Mesothelial cell of epicardium (in vitro differentiated cells): ENCODE measurements around the gene PSMA5. TPM values are rescaled to one million over a fixed set of nuclear protein-coding genes. Genes with fewer than 3 reads are reported as not detected.

Experiments used
- DNase-seq, 2 experiments: peaks; one replicate each; pipeline ENCODE4 v3.0.0; 2021; ENCODE audit warnings: low spot score in 2 of 2; ENCODE audit not compliant: unreplicated experiment in 2 of 2
- H3K27ac Mint-ChIP-seq: 2 replicates; pipeline ENCODE4 v1.8.0; 2021; ENCODE audit warnings: mixed read lengths
- H3K27me3 Mint-ChIP-seq: 2 replicates; pipeline ENCODE4 v1.8.0; 2021; ENCODE audit warnings: low read depth, mixed read lengths
- H3K36me3 Mint-ChIP-seq: 2 replicates; pipeline ENCODE4 v1.8.0; 2021; ENCODE audit warnings: mixed read lengths
- H3K4me1 Mint-ChIP-seq: 2 replicates; pipeline ENCODE4 v1.8.0; 2021; ENCODE audit warnings: mixed read lengths
- H3K4me3 Mint-ChIP-seq: 2 replicates; pipeline ENCODE4 v1.8.0; 2021; ENCODE audit warnings: mild to moderate bottlenecking, moderate library complexity, mixed read lengths
- H3K9me3 Mint-ChIP-seq: 2 replicates; pipeline ENCODE4 v1.8.0; 2021; ENCODE audit warnings: mixed read lengths
- total RNA-seq: library from RNA; stranded (reverse); gene quantifications from 3 replicates; pipeline ENCODE4 v1.2.1, GENCODE V29; 2021
- TF ChIP-seq, protein P1 (sequence below): fragments of 200-600 bp; sonication (generic); IDR thresholded peaks from one replicate; pipeline ENCODE4 v1.5.0; 2021; ENCODE audit warnings: antibody characterized with exemption; ENCODE audit not compliant: unreplicated experiment

The PSMA5 gene
- total RNA-seq, 1 donor from 2014 or later = 69.7 TPM

DNA sequence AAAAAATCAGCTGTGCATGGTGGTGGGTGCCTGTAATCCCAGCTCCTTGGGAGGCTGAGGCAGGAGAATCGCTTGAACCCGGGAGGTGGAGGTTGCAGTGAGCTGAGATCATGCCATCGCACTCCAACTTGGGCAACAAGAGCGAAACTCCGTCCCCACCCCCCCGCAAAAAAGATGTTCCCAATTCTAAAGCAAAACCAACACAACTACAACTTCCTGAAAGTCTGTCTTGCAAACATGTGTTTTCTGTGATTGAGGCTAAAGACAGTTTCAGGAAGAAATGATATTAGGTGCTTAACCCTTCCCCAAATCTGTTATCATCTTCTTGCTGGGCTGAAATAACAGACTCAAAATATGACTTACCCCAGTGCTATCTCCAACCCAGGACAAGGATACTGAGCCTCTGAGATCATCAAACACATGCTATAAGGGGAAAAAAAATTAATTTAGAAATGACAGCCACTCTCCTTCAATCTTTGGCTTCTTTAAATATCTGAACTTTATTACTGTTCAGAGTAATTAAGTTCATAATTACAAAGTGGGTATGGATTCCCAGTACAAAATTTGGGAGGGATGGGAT, 57.0 kb downstream of the PSMA5 start:
- Mint-ChIP-seq H3K4me1 (peaks cover 19% of the 10 kb centered on the region), H3K27me3 (no peaks in the 10 kb centered on the region), H3K4me3 (no peak overlapping the region)

DNA sequence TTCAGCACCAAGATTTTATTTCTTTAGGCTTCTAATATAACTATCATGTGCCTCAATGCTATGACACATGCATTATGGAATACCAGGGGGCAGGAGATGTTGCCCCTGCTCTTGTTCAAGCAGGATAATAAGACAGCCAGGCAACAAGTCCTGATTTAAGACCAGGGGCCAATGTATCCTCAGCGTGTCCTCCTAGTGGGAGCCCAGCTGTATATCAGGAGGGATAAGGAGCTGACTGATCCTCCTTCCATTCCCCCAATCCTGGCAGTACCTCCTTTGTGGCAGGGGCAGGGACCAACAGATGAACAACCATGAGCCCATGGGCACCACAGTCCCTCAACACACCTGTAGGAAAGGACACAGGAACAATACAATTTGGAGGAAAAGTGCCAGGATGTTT, 57.8 kb downstream of the PSMA5 start:
- Mint-ChIP-seq H3K36me3 (peaks cover 19% of the 10 kb centered on the region), H3K27ac (no peak overlapping the region), H3K27me3 (no peaks in the 10 kb centered on the region), H3K4me3 (no peak overlapping the region), H3K9me3 (no peaks in the 10 kb centered on the region), H3K4me1 (peaks cover 19% of the 10 kb centered on the region)
- no peak for DNase-seq
- TF ChIP-seq, protein P1, sequence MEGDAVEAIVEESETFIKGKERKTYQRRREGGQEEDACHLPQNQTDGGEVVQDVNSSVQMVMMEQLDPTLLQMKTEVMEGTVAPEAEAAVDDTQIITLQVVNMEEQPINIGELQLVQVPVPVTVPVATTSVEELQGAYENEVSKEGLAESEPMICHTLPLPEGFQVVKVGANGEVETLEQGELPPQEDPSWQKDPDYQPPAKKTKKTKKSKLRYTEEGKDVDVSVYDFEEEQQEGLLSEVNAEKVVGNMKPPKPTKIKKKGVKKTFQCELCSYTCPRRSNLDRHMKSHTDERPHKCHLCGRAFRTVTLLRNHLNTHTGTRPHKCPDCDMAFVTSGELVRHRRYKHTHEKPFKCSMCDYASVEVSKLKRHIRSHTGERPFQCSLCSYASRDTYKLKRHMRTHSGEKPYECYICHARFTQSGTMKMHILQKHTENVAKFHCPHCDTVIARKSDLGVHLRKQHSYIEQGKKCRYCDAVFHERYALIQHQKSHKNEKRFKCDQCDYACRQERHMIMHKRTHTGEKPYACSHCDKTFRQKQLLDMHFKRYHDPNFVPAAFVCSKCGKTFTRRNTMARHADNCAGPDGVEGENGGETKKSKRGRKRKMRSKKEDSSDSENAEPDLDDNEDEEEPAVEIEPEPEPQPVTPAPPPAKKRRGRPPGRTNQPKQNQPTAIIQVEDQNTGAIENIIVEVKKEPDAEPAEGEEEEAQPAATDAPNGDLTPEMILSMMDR = no peak

More for the DNA sequence above, 57.0 kb downstream of the PSMA5 start:
- TF ChIP-seq, protein P1 = no peak
- H3K9me3 Mint-ChIP-seq = no peaks in the 10 kb centered on the region
- peaks cover 19% of the 10 kb centered on the region for H3K36me3 Mint-ChIP-seq
- peak overlapping the region; percentile 2 for H3K27ac Mint-ChIP-seq
- DNase-seq = no peak

DNA sequence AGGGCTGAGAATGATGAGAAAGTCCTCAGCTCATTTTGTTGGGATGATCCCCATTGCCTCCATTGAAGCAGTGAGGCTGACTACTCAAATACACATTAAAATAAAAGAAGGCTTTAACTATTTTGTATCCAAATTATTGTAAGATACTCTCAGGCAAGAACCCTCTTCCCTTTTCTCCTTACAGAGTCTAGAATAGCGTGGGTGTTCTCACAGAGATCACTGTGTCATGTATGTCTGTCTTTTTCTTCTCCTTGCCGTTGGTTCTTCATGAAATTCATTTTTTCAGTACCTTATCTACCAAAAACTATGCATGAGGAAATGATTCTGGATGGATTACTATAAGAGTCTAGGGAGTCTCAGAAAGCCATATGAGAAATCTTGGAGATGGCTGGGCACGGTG, 58.6 kb downstream of the PSMA5 start:
- no peak for DNase-seq
- no peak overlapping the region for H3K27ac Mint-ChIP-seq
- no peaks in the 10 kb centered on the region for H3K9me3 Mint-ChIP-seq
- H3K4me1 Mint-ChIP-seq = peaks cover 15% of the 10 kb centered on the region
- TF ChIP-seq, protein P1 = no peak
- no peaks in the 10 kb centered on the region for H3K27me3 Mint-ChIP-seq
- peaks cover 19% of the 10 kb centered on the region for H3K36me3 Mint-ChIP-seq
- H3K4me3 Mint-ChIP-seq = no peak overlapping the region

DNA sequence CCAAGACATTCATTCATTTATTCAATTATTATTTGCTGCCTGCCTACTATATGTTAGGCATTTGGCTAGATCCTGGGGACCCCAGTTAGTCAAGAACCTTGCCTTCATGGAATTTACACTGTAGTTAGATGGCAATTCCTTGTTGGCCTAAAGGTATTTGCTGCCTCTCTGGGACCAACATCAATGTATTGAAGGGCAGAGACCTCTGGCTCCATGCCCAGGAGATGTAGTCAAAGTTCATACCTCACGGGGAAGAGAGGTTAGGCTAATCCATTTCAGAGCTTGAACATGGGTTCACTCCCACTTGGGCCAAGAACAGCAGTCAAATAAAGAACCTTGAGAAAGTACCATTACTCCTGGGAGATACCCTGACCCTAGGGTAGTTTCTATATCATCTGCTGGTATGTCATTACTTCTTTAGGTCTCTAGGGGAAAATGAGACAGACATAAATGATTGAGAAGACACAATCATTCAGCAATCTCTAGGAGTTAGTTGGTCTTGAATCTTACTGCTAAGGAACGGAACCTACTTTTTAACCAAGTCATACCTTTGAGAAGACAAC, 60.5 kb downstream of the PSMA5 start:
- Mint-ChIP-seq H3K4me3 (no peak overlapping the region), H3K36me3 (peaks cover 19% of the 10 kb centered on the region), H3K9me3 (no peaks in the 10 kb centered on the region), H3K4me1 (peaks cover 4% of the 10 kb centered on the region), H3K27me3 (no peaks in the 10 kb centered on the region), H3K27ac (no peak overlapping the region)
- DNase-seq = no peak
- TF ChIP-seq, protein P1 = no peak

DNA sequence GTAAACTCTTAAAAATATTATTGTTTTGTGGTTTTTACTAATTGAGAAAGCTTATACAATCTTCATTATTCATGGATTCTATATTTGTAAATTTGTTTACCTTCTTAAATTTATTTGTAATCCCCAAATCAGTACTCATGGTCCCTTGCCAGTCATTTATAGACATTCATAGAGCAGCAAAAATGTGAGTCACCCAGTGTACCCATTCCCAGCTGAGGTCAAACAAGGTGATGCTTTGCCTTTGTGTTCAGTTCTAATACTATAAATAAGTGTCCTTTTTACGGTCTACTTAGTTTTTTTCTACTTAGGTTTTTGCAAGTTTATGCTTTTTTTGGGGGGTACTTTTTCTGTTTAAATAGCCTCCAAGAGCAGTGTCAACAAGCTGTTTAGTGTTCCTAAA, 64.6 kb downstream of the PSMA5 start:
- H3K27me3 Mint-ChIP-seq = no peaks in the 10 kb centered on the region
- no peaks in the 10 kb centered on the region for H3K9me3 Mint-ChIP-seq
- H3K27ac Mint-ChIP-seq = no peak overlapping the region
- TF ChIP-seq, protein P1 = no peak
- no peak for DNase-seq
- peaks cover 11% of the 10 kb centered on the region for H3K4me1 Mint-ChIP-seq
- H3K36me3 Mint-ChIP-seq = peaks cover 10% of the 10 kb centered on the region
- no peak overlapping the region for H3K4me3 Mint-ChIP-seq
